ENCODE results near the gene PPP1R14B. TPM values are rescaled to one million over a fixed set of nuclear protein-coding genes. Genes with fewer than 3 reads are reported as not detected.

Gene PPP1R14B
- total and polyA plus RNA-seq, 2 of the 13 experiments (the other 11 are each of a cell fraction or from before 2014, with no cell fraction given): 110 to 148 TPM

GRCh38 chr11:64229744-64230170 is 17.0 kb downstream of the PPP1R14B start (continued):
- TF ChIP-seq ZBTB10 (CRISPR knock-in tag; IDR thresholded peaks at IDR 0.05; ENCODE audit: borderline replicate concordance): 0 out of 2 replicates have a peak, but pooled peaks have one; percentile 3

- DNase-seq (ENCODE audit: low spot score): no peak
- TF ChIP-seq ZNF839 (CRISPR knock-in tag; IDR thresholded peaks at IDR 0.05; ENCODE audit: borderline replicate concordance) (peak; percentile 39; the same call in 1 of the 2 replicates), FOXM1 (CRISPR knock-in tag; IDR thresholded peaks at IDR 0.05) (no peak), ZNF10 (CRISPR knock-in tag; IDR thresholded peaks at IDR 0.05; ENCODE audit: borderline replicate concordance, low read depth) (0 out of 2 replicates have a peak, but pooled peaks have one; percentile 21), SP4 (CRISPR knock-in tag; IDR thresholded peaks at IDR 0.05) (no peak), ZC3H13 (CRISPR knock-in tag; IDR thresholded peaks at IDR 0.05) (0 out of 2 replicates have a peak, but pooled peaks have one; percentile 46), ZNF619 (CRISPR knock-in tag; IDR thresholded peaks at IDR 0.05) (0 out of 2 replicates have a peak, but pooled peaks have one; percentile 49)
- in situ Hi-C loops (cut with HindIII; ENCODE audit: extremely low pct_ligation_motif_present, low pct_unique_long_range_greater_than_20kb) (no loop called here), intact Hi-C loops (cut with micrococcal nuclease; ENCODE audit: unreplicated experiment) (no loop called here)
- peaks cover 64% of the 10 kb centered on the region for H3K4me1 ChIP-seq (ENCODE audit: insufficient read depth, low read length)
- peak overlapping the region; percentile 88 for H3K4me2 ChIP-seq (ENCODE audit: low read depth, low read length)
- H3K27me3 ChIP-seq (ENCODE audit: control insufficient read depth in 1 of 2, insufficient read depth in 2 of 2, low read length in 2 of 2): no peaks in the 10 kb centered on the region
- 96% methylated on average over 9 of the region's 12 CpGs for WGBS (ENCODE audit: low lambda C conversion rate)
- no peaks in the 10 kb centered on the region for H3K79me2 ChIP-seq (ENCODE audit: insufficient read depth, low read length)
- H3K27ac ChIP-seq (ENCODE audit: extremely low read length, insufficient read depth, low read length): peak overlapping the region; percentile 75
- peak overlapping the region in 2 of 3 experiments; percentile 94 to 96; a peak in 2 of 6 replicates for H3K4me3 ChIP-seq (replicated peaks in 1 of 3; ENCODE audit: insufficient read depth in 1 of 3, low read depth in 2 of 3, low read length in 3 of 3)
- FAIRE-seq: no peak
- no peak overlapping the region for H2AFZ ChIP-seq (ENCODE audit: low read length)
- no peaks in the 10 kb centered on the region for H3K36me3 ChIP-seq (replicated peaks in 1 of 2; ENCODE audit: control insufficient read depth in 1 of 2, insufficient read depth in 2 of 2, low read length in 2 of 2)
- ChIA-PET POLR2A (interaction anchor here (1.3 kb wide), 1 partner anchor 12 kb away, joined by 6 read pairs; the partner anchor contains the start of gene FKBP2), CTCF (ENCODE audit: low intra/inter-chr PET ratio, low total read pairs) (no interaction called here)
- BruUV-seq (replicated peaks): no TSS peak
- peak overlapping the region; percentile 51; the same call in 1 of the 2 replicates for H3K9ac ChIP-seq (ENCODE audit: insufficient read depth, low read depth, low read length)
- no peaks in the 10 kb centered on the region for H3K9me3 ChIP-seq (ENCODE audit: low read length)
- ATAC-seq: no peak
- no peaks in the 10 kb centered on the region for H4K20me1 ChIP-seq (ENCODE audit: insufficient read depth, low read length)
Observed at GRCh38 chr11:64229090-64229743, 17.5 kb downstream of the PPP1R14B start.

Data from HepG2 (cell line).